Activated naive CD4-positive, alpha-beta T cell treated with anti-CD3 and anti-CD28 coated beads, Interleukin-2, amount 50 U/mL, for 16 hours (primary cell): Measurements from ENCODE around the gene BACH1.
"Not testable (repeated sequence)": the region's sequence is repeated elsewhere in the genome, so short reads cannot be mapped to it uniquely, and the experiment has no call there.

ENCODE experiments used
- DNase-seq: peaks from one replicate; pipeline ENCODE4 v3.0.0-alpha.2; 2020

BACH1 gene

GRCh38 chr21:29350246-29350779 is 51.6 kb downstream of the BACH1 start:
- DNase-seq, result no peak

DNA sequence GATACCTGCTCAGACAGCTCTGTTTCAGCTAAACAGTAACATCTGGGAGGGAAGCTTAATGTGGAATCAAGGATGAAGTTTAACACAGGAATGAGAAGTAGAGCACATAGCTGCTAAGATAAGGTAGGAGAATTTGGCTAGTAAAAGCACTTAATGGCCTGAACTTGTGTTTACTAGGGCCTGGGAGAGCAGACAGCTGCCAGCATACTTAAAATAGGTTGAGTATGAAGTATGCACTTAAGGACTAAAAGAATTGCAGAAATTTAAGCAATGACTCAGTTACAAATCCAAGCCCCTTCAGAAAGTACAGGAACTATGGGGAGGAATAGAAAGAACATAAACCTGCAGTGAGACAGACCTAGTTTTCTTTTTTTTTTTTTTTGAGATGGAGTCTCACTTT is 53.0 kb downstream of the BACH1 start:
- no peak for DNase-seq

GRCh38 chr21:29355043-29355710 is 56.5 kb downstream of the BACH1 start:
- DNase-seq, result not testable (repeated sequence)

DNA sequence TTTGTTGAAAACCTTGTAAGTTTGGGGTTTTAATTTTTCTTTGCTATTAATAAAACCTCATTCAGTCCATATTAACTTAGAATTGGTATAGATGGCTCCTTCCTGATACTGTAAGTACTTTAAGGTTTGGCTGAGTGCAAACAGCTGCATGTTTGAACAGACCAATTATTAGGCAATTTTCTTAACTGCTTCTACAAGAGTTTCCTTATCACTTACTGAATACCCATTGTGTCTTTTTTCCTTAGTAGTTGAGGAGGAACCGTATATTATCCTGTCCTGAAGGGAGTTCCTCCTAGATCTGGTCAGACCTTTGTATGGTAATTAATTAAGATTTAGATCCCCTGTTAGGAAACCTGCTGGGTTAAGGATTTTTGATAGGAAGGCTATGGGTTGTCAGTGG is 57.6 kb downstream of the BACH1 start:
- DNase-seq, result not testable (repeated sequence)

GRCh38 chr21:29356810-29357209 is 58.1 kb downstream of the BACH1 start:
- not testable (repeated sequence) for DNase-seq

- no peak for DNase-seq
Observed at GRCh38 chr21:29359718-29360117, 61.0 kb downstream of the BACH1 start.

- DNase-seq, result no peak
Observed at GRCh38 chr21:29360799-29361765, 62.4 kb downstream of the BACH1 start.

GRCh38 chr21:29362758-29363157 is 64.0 kb downstream of the BACH1 start:
- DNase-seq, result no peak

- no peak for DNase-seq
Observed at GRCh38 chr21:29365661-29366265, 67.0 kb downstream of the BACH1 start.

- no peak for DNase-seq
Observed at GRCh38 chr21:29366532-29366931, 67.8 kb downstream of the BACH1 start.

- DNase-seq, result no peak
Observed at GRCh38 chr21:29367335-29367734, 68.6 kb downstream of the BACH1 start.

DNA sequence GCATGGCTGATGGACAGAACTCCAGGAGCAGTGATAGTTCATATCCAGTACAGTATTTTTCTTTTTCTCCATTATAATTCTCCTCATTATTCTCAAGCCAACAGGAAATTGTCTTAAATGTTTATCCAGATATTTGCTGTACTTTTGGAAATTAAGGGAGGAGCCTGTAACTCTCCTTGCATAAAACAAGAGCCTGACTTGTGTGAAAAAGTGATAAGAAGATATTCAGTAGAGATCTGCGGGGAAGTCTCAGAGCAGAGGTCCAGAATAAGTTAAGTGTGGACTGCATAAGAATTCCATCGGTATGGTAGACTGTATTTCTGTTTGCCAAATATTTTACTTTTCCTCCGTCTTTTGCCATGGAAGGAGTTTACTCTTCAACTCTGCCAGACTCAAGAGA is 70.2 kb downstream of the BACH1 start:
- no peak for DNase-seq

DNA sequence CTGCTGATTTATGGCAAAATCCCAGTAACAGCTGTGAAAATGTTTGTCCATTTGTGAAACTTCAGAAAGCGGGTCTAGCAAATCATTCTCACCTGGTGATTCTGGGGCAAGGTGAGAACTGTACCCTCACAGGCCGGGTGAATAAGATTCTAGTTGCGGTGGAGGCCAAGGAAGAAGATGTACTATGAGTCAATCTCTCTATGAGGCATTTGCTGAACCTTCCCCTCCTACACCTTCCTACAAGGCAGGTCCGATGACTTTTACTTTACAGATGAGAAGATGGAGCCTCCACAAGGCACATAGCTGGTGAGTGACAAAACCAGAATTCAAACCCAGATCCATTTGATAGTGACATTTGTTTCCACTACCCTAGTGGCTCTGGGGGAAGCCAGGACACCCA is 72.7 kb downstream of the BACH1 start:
- no peak for DNase-seq

DNA sequence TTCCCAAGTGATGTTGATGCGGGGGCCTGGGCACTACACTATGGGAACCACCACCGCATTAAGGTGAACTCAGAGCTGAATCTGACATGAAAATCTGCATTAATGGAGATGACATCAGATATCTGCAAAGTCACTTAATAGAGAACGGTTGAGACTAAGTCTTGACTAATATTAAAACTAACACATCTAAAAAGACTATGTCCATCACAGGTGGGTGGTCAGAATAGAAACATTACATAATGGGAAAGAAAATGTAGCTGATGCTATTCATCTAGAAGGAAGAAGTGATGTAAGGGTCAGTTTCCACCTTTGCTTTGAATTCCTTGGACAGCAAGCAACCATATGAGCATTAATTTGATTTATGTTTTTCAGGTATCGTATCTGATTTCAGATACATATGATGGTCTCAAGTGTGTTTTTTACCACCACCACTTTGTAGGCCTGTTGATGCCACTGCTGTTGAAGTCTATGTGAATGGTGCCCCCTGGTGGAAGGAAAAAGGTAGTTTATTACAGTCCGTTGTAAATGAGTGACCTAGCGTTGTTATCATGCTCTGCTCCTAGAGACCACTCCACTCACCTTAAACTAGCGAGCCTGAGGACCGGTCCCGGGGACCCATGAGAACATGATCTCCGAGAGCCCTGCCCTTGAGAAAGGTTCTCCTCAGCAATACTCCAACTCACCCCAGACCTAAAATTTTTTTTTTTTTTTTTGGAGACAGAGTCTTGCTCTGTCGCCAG is 73.5 kb downstream of the BACH1 start:
- DNase-seq, result peak; percentile 28

- DNase-seq, result no peak
Observed at GRCh38 chr21:29374481-29374880, 75.8 kb downstream of the BACH1 start.

- peak; percentile 51 for DNase-seq
Observed at GRCh38 chr21:29376556-29376955, 77.8 kb downstream of the BACH1 start.

DNA sequence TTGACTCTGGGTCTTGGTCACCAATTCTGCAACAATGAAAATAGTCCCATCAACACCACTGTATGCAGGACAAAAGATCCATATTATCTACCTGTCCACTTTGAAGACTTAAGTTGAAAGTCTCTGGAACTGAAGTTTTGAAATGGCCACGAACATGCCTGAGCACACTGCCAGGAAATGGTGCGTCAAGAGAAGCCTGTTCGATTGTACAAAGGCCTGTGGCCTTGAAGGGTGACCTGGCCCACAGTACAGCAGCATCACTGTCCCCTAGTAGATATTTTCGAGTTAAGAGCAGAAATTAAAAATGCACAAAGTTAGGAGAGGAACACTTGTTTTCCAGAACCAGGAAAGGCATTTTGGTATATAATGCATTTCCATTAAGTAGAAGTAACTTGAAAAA is 78.5 kb downstream of the BACH1 start:
- no peak for DNase-seq

- no peak for DNase-seq
Observed at GRCh38 chr21:29378832-29379231, 80.1 kb downstream of the BACH1 start.

DNA sequence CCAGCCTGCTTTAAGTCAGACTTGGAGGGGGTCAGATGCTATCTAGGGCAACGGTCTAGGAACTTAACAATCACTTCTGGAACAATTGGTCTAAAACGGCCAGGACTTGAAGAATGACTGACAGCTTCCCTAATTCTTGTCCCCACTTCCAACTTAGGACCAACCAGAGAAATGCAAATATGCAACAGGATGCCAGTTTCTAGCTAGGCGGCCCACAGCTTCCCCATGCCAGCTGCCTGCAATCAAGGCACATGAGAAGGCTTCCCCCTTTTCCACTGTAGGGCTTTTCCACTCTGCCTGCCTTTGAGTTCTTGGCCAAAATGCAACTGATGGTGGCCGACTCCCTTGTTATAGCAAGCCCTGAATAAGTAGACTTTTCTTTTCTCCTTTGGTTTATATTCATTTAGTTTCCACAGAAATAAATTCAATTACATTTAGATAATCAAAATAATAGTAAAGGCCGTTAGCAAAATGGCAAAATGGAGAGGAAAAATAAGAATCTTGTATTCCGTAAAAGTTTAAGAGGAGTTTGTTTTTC is 80.9 kb downstream of the BACH1 start:
- no peak for DNase-seq

DNA sequence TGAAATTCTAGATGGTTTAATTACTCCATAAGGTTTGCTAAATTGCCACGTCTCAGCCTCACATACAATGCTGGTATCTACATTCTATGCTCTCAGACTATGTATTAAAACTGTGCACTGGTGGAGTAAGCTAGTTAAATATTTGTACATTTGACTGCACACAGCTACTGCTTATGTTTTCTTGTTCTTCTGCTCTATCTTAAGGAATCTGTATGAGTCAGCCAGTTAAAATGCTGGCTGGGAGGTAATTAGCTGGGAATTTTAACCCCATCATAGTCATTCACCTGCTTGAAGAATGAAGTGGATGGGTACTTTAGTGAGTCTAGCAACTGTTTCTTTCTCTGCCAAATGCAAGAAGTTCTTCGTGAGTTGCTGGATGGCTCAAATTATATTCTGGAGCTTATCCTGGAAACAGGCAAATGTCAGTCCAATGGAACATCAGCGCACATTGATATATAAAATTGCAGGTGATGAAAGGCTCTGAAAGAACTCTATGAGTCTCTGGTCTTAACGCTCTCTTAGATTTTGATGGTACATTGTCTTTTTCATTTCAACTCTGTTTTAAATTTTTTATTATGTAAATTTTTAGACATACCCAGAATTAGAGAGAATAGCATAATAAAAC is 83.4 kb downstream of the BACH1 start:
- DNase-seq, result no peak

DNA sequence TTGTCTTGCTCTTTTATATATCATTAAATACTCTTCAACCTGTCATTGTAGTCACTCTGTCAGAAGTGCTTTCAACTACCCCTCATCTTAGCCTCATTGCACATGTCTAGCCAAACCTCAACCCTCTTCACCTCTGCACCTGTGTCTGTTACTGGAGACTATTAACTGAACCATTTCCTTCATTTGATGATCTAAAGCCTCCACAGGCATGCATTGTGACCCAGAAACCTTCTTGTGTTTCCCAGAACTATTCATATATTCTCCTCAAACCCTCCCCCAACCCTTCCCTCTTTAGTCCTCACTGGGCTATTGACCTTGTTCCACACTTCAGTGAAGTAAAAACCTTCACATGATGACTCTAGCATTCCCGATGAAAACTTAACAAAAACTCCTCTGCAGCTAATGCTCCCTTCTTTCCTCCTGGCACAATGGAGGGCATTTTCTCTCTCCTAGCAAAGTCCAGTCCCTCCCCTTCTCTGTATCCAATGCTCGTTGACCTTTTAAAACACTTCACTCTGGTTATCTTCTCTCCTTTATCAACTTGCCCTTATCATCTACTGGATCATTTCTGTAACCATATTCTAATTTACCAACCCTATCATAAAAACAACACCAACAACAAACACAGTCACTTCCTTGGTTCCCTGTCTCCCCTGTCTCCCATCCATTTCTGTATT is 86.1 kb downstream of the BACH1 start:
- no peak for DNase-seq
